ENCODE results near the gene GSK3B. TPM values are rescaled to one million over a fixed set of nuclear protein-coding genes. Genes with fewer than 3 reads are reported as not detected.
A peak's percentile ranks its signal among the peaks of the same experiment; 100 is the strongest.
"Not testable (repeated sequence)": the region's sequence is repeated elsewhere in the genome, so short reads cannot be mapped to it uniquely, and the experiment has no call there.

Gene GSK3B
- polyA plus RNA-seq, 3 donors = 16.2 to 20.6 (median 20.5) TPM

GRCh38 chr3:119990888-119991287 lies 103.4 kb downstream of the GSK3B start:
- no peak overlapping the region for H3K4me2 ChIP-seq (replicated peaks; ENCODE audit: extremely low read depth, low read length, poor library complexity, severe bottlenecking)
- Mint-ChIP-seq H3K27ac (no peak overlapping the region), H3K4me1 (peaks cover 33% of the 10 kb centered on the region), H3K36me3 (peaks cover 7 to 24% of the 10 kb centered on the region in 2 donors), H3K4me3 (no peak overlapping the region), H3K27me3 (ENCODE audit: low read depth in 3 of 3) (no peaks in the 10 kb centered on the region), H3K9me3 (peaks cover 3 to 11% (median 8%) of the 10 kb centered on the region in 7 donors)
- H3K9ac ChIP-seq (ENCODE audit: insufficient read depth, low read length, poor library complexity, severe bottlenecking) = no peak overlapping the region
- H3K4me3 ChIP-seq (replicated peaks in 1 of 3; ENCODE audit: low read depth in 2 of 3, low read length in 3 of 3) = no peak overlapping the region
- peak overlapping the region in 1 of 2 donors; percentile 48 for H3K27ac ChIP-seq (ENCODE audit: low read depth in 1 of 2, low read length in 2 of 2)
- peaks cover 84% of the 10 kb centered on the region for H4K20me1 ChIP-seq (ENCODE audit: insufficient read depth, low read length)
- intact Hi-C loops (cut with micrococcal nuclease) = no loop called here
- no peak overlapping the region for H2AFZ ChIP-seq (ENCODE audit: insufficient read depth, low read depth, low read length, poor library complexity, severe bottlenecking)
- TF ChIP-seq, protein P1, sequence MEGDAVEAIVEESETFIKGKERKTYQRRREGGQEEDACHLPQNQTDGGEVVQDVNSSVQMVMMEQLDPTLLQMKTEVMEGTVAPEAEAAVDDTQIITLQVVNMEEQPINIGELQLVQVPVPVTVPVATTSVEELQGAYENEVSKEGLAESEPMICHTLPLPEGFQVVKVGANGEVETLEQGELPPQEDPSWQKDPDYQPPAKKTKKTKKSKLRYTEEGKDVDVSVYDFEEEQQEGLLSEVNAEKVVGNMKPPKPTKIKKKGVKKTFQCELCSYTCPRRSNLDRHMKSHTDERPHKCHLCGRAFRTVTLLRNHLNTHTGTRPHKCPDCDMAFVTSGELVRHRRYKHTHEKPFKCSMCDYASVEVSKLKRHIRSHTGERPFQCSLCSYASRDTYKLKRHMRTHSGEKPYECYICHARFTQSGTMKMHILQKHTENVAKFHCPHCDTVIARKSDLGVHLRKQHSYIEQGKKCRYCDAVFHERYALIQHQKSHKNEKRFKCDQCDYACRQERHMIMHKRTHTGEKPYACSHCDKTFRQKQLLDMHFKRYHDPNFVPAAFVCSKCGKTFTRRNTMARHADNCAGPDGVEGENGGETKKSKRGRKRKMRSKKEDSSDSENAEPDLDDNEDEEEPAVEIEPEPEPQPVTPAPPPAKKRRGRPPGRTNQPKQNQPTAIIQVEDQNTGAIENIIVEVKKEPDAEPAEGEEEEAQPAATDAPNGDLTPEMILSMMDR (IDR thresholded peaks at IDR 0.05) = no peak
- no peaks in the 10 kb centered on the region for H3K36me3 ChIP-seq (replicated peaks in 1 of 2; ENCODE audit: control insufficient read depth in 1 of 2, insufficient read depth in 2 of 2, low read length in 2 of 2)
- DNase-seq = peak in 1 of 3 donors; percentile 14
- peaks cover 3 to 8% of the 10 kb centered on the region in 2 donors for H3K9me3 ChIP-seq (replicated peaks in 1 of 2; ENCODE audit: control insufficient read depth in 1 of 2, insufficient read depth in 1 of 2, low read length in 2 of 2)
- H3K4me1 ChIP-seq (ENCODE audit: control insufficient read depth in 1 of 2, insufficient read depth in 2 of 2, low read length in 2 of 2) = peaks cover 6 to 11% of the 10 kb centered on the region in 2 donors
- H3K27me3 ChIP-seq (ENCODE audit: control insufficient read depth in 2 of 2, insufficient read depth in 2 of 2, low read length in 2 of 2) = no peaks in the 10 kb centered on the region
- H3K79me2 ChIP-seq (ENCODE audit: insufficient read depth, low read length) = peaks cover 95% of the 10 kb centered on the region

DNA sequence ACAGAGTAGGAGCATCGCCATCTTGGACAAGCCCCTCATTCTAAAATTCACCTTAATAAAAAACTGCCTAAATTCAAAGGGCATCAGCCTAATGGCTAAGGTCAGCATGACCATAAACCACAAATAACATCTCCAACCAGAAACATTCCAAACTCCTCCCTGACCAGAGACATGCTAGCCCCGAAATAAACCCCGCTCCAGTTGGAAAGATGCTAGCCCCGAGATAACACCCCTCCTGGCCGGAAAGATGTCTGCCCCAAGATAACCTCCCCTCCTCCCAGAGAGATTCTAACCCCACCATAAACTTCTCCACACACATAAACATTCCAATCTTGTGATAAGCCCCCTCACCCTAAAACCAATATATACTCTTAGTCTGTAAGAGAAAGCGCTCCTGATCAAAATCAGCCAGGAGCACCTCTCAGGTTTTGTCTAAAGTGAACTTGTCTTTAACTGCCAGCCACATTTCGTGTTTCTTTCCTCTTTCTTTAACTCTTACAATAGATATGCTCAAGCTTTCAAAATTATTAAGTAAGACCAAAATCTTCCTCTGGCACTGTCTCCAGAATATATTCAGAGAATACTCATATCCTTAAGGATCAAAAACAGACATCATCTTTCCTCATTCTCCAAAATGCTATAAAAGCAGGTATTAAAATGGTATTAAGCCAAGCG lies 104.1 kb downstream of the GSK3B start:
- Histone ChIP-seq H3K9ac (ENCODE audit: insufficient read depth, low read length, poor library complexity, severe bottlenecking) (no peak overlapping the region), H2AFZ (ENCODE audit: insufficient read depth, low read depth, low read length, poor library complexity, severe bottlenecking) (no peak overlapping the region), H3K4me2 (replicated peaks; ENCODE audit: extremely low read depth, low read length, poor library complexity, severe bottlenecking) (no peak overlapping the region), H3K36me3 (replicated peaks in 1 of 2; ENCODE audit: control insufficient read depth in 1 of 2, insufficient read depth in 2 of 2, low read length in 2 of 2) (no peaks in the 10 kb centered on the region), H3K27ac (ENCODE audit: low read depth in 1 of 2, low read length in 2 of 2) (peak overlapping the region in 1 of 2 donors; percentile 37), H3K9me3 (replicated peaks in 1 of 2; ENCODE audit: control insufficient read depth in 1 of 2, insufficient read depth in 1 of 2, low read length in 2 of 2) (peaks cover 3 to 10% of the 10 kb centered on the region in 2 donors), H3K79me2 (ENCODE audit: insufficient read depth, low read length) (peaks cover 92% of the 10 kb centered on the region), H3K27me3 (ENCODE audit: control insufficient read depth in 2 of 2, insufficient read depth in 2 of 2, low read length in 2 of 2) (no peaks in the 10 kb centered on the region), H3K4me3 (replicated peaks in 1 of 3; ENCODE audit: low read depth in 2 of 3, low read length in 3 of 3) (no peak overlapping the region), H3K4me1 (ENCODE audit: control insufficient read depth in 1 of 2, insufficient read depth in 2 of 2, low read length in 2 of 2) (peaks cover 6 to 11% of the 10 kb centered on the region in 2 donors), H4K20me1 (ENCODE audit: insufficient read depth, low read length) (peaks cover 79% of the 10 kb centered on the region)
- intact Hi-C loops (cut with micrococcal nuclease) = no loop called here
- WGBS (ENCODE audit: insufficient coverage) = 97% methylated on average over 6 of the region's 8 CpGs
- DNase-seq = peak in 1 of 3 donors; percentile 16
- Mint-ChIP-seq H3K9me3 (peaks cover 10 to 19% (median 13%) of the 10 kb centered on the region in 7 donors), H3K27ac (peak overlapping the region in 6 of 7 donors; percentile 2 to 58 (median 21)), H3K4me3 (no peak overlapping the region), H3K36me3 (peaks cover 12 to 21% of the 10 kb centered on the region in 2 donors), H3K4me1 (peaks cover 33% of the 10 kb centered on the region), H3K27me3 (ENCODE audit: low read depth in 3 of 3) (no peaks in the 10 kb centered on the region)
- TF ChIP-seq, protein P1 (IDR thresholded peaks at IDR 0.05) = no peak

DNA sequence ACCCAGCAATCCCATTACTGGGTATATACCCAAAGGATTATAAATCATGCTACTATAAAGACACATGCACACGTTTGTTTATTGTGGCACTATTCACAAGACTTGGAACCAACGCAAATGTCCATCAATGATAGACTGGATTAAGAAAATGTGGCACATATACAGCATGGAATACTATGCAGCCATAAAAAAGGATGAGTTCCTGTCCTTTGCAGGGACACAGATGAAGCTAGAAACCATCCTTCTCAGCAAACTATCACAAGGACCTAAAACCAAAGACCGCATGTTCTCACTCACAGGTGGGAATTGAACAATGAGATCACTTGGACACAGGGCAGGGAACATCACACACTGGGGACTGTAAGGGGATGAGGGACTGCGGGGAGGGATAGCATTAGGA lies 107.4 kb downstream of the GSK3B start:
- H3K27me3 Mint-ChIP-seq (ENCODE audit: low read depth in 3 of 3); H3K36me3 ChIP-seq (replicated peaks in 1 of 2; ENCODE audit: control insufficient read depth in 1 of 2, insufficient read depth in 2 of 2, low read length in 2 of 2); intact Hi-C loops (cut with micrococcal nuclease); H3K27me3 ChIP-seq (ENCODE audit: control insufficient read depth in 2 of 2, insufficient read depth in 2 of 2, low read length in 2 of 2); H3K27ac ChIP-seq (ENCODE audit: low read depth in 1 of 2, low read length in 2 of 2); H2AFZ ChIP-seq (ENCODE audit: insufficient read depth, low read depth, low read length, poor library complexity, severe bottlenecking); DNase-seq; H3K9ac ChIP-seq (ENCODE audit: insufficient read depth, low read length, poor library complexity, severe bottlenecking); H3K4me2 ChIP-seq (replicated peaks; ENCODE audit: extremely low read depth, low read length, poor library complexity, severe bottlenecking); H3K4me3 Mint-ChIP-seq; H3K4me3 ChIP-seq (replicated peaks in 1 of 3; ENCODE audit: low read depth in 2 of 3, low read length in 3 of 3): not testable (repeated sequence)
- H3K27ac Mint-ChIP-seq = peak overlapping the region in 1 of 7 donors; percentile 67
- peaks cover 3 to 11% of the 10 kb centered on the region in 2 donors for H3K9me3 ChIP-seq (replicated peaks in 1 of 2; ENCODE audit: control insufficient read depth in 1 of 2, insufficient read depth in 1 of 2, low read length in 2 of 2)
- peaks cover 73% of the 10 kb centered on the region for H3K79me2 ChIP-seq (ENCODE audit: insufficient read depth, low read length)
- H3K4me1 ChIP-seq (ENCODE audit: control insufficient read depth in 1 of 2, insufficient read depth in 2 of 2, low read length in 2 of 2) = peaks cover 6 to 11% of the 10 kb centered on the region in 2 donors
- peaks cover 16 to 32% (median 27%) of the 10 kb centered on the region in 7 donors for H3K9me3 Mint-ChIP-seq
- H3K36me3 Mint-ChIP-seq = peaks cover 19 to 26% of the 10 kb centered on the region in 2 donors
- peaks cover 65% of the 10 kb centered on the region for H4K20me1 ChIP-seq (ENCODE audit: insufficient read depth, low read length)
- no CpG with 5 or more reads among the region's 4 CpGs for WGBS (ENCODE audit: insufficient coverage)
- H3K4me1 Mint-ChIP-seq = peaks cover 27% of the 10 kb centered on the region

All from CD14-positive monocyte (primary cell).